Osteocyte (in vitro differentiated cells): Measurements from ENCODE around the gene WSCD1. TPM values are rescaled to one million over a fixed set of nuclear protein-coding genes. Genes with fewer than 3 reads are reported as not detected.

Experiments
- DNase-seq: peaks from one replicate; pipeline ENCODE4 v3.0.0; 2021; ENCODE audit warnings: mixed read lengths; ENCODE audit not compliant: unreplicated experiment; ENCODE audit errors: extremely low spot score
- H3K27ac Mint-ChIP-seq: one replicate; pipeline ENCODE4 v1.8.0; 2021; ENCODE audit warnings: mild to moderate bottlenecking, mixed read lengths; ENCODE audit not compliant: unreplicated experiment
- H3K27me3 Mint-ChIP-seq: one replicate; pipeline ENCODE4 v1.8.0; 2021; ENCODE audit warnings: mixed read lengths; ENCODE audit not compliant: unreplicated experiment
- H3K36me3 Mint-ChIP-seq: one replicate; pipeline ENCODE4 v1.8.0; 2021; ENCODE audit warnings: mixed read lengths; ENCODE audit not compliant: unreplicated experiment
- H3K4me1 Mint-ChIP-seq: one replicate; pipeline ENCODE4 v1.8.0; 2021; ENCODE audit warnings: mixed read lengths; ENCODE audit not compliant: unreplicated experiment
- H3K4me3 Mint-ChIP-seq: one replicate; pipeline ENCODE4 v1.8.0; 2021; ENCODE audit warnings: mild to moderate bottlenecking, moderate library complexity, mixed read lengths; ENCODE audit not compliant: unreplicated experiment
- H3K9me3 Mint-ChIP-seq: one replicate; pipeline ENCODE4 v1.8.0; 2021; ENCODE audit warnings: mixed read lengths; ENCODE audit not compliant: unreplicated experiment
- CTCF ChIP-seq: fragments of 200-600 bp; sonication (generic); IDR thresholded peaks from 2 replicates; pipeline ENCODE4 v1.5.0; 2021; ENCODE audit warnings: antibody characterized with exemption, mild to moderate bottlenecking, moderate library complexity
- total RNA-seq: library from RNA; stranded (reverse); gene quantifications from 2 replicates; pipeline ENCODE4 v1.2.1, GENCODE V29; 2021

WSCD1 gene
- total RNA-seq, 1 donor from 2014 or later, result 3.8 TPM

- no peak overlapping the region for H3K4me3 Mint-ChIP-seq
- H3K27ac Mint-ChIP-seq, result no peak overlapping the region
- TF ChIP-seq CTCF, result no peak
- H3K36me3 Mint-ChIP-seq, result no peaks in the 10 kb centered on the region
- no peaks in the 10 kb centered on the region for H3K4me1 Mint-ChIP-seq
- H3K27me3 Mint-ChIP-seq, result peaks cover 14% of the 10 kb centered on the region
- DNase-seq, result no peak
- H3K9me3 Mint-ChIP-seq, result no peaks in the 10 kb centered on the region
Observed at GRCh38 chr17:6047966-6048365, 22.2 kb upstream of the WSCD1 start.

GRCh38 chr17:6048486-6048885 is 21.7 kb upstream of the WSCD1 start:
- Mint-ChIP-seq H3K27me3 (peaks cover 13% of the 10 kb centered on the region), H3K4me1 (no peaks in the 10 kb centered on the region), H3K4me3 (no peak overlapping the region), H3K27ac (no peak overlapping the region), H3K9me3 (no peaks in the 10 kb centered on the region), H3K36me3 (no peaks in the 10 kb centered on the region)
- TF ChIP-seq CTCF, result no peak
- DNase-seq, result no peak

GRCh38 chr17:6052926-6053325 is 17.3 kb upstream of the WSCD1 start:
- peaks cover 23% of the 10 kb centered on the region for H3K27me3 Mint-ChIP-seq
- no peak overlapping the region for H3K4me3 Mint-ChIP-seq
- no peak overlapping the region for H3K27ac Mint-ChIP-seq
- H3K9me3 Mint-ChIP-seq, result no peaks in the 10 kb centered on the region
- no peak for DNase-seq
- H3K4me1 Mint-ChIP-seq, result no peaks in the 10 kb centered on the region
- TF ChIP-seq CTCF, result no peak
- H3K36me3 Mint-ChIP-seq, result no peaks in the 10 kb centered on the region

GRCh38 chr17:6054372-6054771 is 15.8 kb upstream of the WSCD1 start:
- Mint-ChIP-seq H3K27me3 (peaks cover 23% of the 10 kb centered on the region), H3K27ac (no peak overlapping the region), H3K4me3 (no peak overlapping the region), H3K4me1 (no peaks in the 10 kb centered on the region), H3K9me3 (no peaks in the 10 kb centered on the region), H3K36me3 (no peaks in the 10 kb centered on the region)
- no peak for TF ChIP-seq CTCF
- no peak for DNase-seq

- no peak for DNase-seq
- Mint-ChIP-seq H3K9me3 (no peaks in the 10 kb centered on the region), H3K36me3 (no peaks in the 10 kb centered on the region), H3K27ac (no peak overlapping the region), H3K4me1 (peaks cover 2% of the 10 kb centered on the region), H3K27me3 (peaks cover 23% of the 10 kb centered on the region), H3K4me3 (no peak overlapping the region)
- TF ChIP-seq CTCF, result no peak
Observed at GRCh38 chr17:6056104-6056503, 14.1 kb upstream of the WSCD1 start.
